ENCODE results near the gene ADAMTS6.

- TF ChIP-seq ZNF311 (tag by site-specific recombination; IDR thresholded peaks at IDR 0.05; ENCODE audit: borderline replicate concordance) (no peak), SP7 (tag by site-specific recombination; IDR thresholded peaks at IDR 0.05) (no peak), MEIS1 (CRISPR knock-in tag; IDR thresholded peaks at IDR 0.05; ENCODE audit: borderline replicate concordance) (no peak), ZNF324 (tag by site-specific recombination; IDR thresholded peaks at IDR 0.05) (no peak), PRDM1 (tag by site-specific recombination; IDR thresholded peaks at IDR 0.05) (no peak), YY1 (tag by site-specific recombination; IDR thresholded peaks at IDR 0.05) (no peak), SALL2 (tag by site-specific recombination; IDR thresholded peaks at IDR 0.05; ENCODE audit: borderline replicate concordance) (no peak), ZNF140 (tag by site-specific recombination; IDR thresholded peaks at IDR 0.05) (no peak), ZNF184 (tag by site-specific recombination; IDR thresholded peaks at IDR 0.05) (no peak), SP2 (tag by site-specific recombination; IDR thresholded peaks at IDR 0.05) (no peak)
- TF ChIP-seq, protein P1, sequence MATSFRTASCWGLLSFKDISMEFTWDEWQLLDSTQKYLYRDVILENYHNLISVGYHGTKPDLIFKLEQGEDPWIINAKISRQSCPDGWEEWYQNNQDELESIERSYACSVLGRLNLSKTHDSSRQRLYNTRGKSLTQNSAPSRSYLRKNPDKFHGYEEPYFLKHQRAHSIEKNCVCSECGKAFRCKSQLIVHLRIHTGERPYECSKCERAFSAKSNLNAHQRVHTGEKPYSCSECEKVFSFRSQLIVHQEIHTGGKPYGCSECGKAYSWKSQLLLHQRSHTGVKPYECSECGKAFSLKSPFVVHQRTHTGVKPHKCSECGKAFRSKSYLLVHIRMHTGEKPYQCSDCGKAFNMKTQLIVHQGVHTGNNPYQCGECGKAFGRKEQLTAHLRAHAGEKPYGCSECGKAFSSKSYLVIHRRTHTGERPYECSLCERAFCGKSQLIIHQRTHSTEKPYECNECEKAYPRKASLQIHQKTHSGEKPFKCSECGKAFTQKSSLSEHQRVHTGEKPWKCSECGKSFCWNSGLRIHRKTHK (tag by site-specific recombination; IDR thresholded peaks at IDR 0.05): no peak
These were observed 202.1 kb downstream of the ADAMTS6 start for GRCh38 chr5:65279603-65280002.

Measured in HEK293 (cell line).